Measurements from ENCODE around the gene BCAR1. TPM values are rescaled to one million over a fixed set of nuclear protein-coding genes. Genes with fewer than 3 reads are reported as not detected.

The BCAR1 gene
- total and polyA plus RNA-seq, 10 of the 15 experiments (the other 5 are each of a cell fraction or from before 2014, with no cell fraction given) = 0.13 to 14.1 (median 2.8) TPM; not detected in 1

DNA sequence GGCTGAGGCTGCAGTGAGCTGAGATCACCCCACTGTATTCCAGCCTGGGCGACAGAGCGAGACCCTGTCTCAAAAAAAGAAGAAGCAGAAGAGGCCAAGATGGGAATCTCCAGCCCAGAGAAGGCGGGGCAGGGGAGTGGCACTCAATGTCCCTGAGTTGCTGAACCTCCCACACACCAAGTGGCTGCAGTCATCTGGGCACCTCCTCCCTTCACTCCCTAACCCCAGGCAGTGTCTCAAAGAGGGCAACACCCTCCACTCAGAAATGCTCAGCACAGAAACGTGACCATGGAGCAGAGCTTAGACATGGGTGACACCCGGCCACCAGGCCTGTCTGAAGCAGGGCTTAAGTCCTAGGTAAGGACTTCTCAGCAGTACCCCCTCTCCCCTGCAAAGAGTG lies 36.3 kb upstream of the BCAR1 start:
- H4K20me1 ChIP-seq (ENCODE audit: control insufficient read depth, insufficient read depth) = no peaks in the 10 kb centered on the region
- intact Hi-C loops (cut with micrococcal nuclease; ENCODE audit: unreplicated experiment) (no loop called here), in situ Hi-C loops (cut with MboI) (no loop called here)
- no peaks in the 10 kb centered on the region for H3K36me3 ChIP-seq (ENCODE audit: control insufficient read depth in 2 of 2, insufficient read depth in 2 of 2, low read length in 1 of 2)
- no TSS peak for BruUV-seq (replicated peaks)
- no peak for TF ChIP-seq ASH2L (IDR thresholded peaks at IDR 0.05; ENCODE audit: borderline replicate concordance, low read depth)
- TF ChIP-seq RFX5 (IDR thresholded peaks at IDR 0.05; ENCODE audit: low read depth, low read length) = no peak
- TF ChIP-seq NR2F1 (conservative IDR thresholded peaks at IDR 0.05) = no peak
- no peak for TF ChIP-seq SMAD1 (IDR thresholded peaks at IDR 0.05; ENCODE audit: low read depth, partially characterized antibody)
- no peak for TF ChIP-seq ZNF622 (IDR thresholded peaks at IDR 0.05)
- TF ChIP-seq BMI1 (IDR thresholded peaks at IDR 0.05; ENCODE audit: borderline replicate concordance) = no peak
- TF ChIP-seq CBX3 (IDR thresholded peaks at IDR 0.05; ENCODE audit: borderline replicate concordance, low read depth) = no peak
- no peak overlapping the region for H3K27ac ChIP-seq (ENCODE audit: control insufficient read depth, insufficient read depth)
- no peaks in the 10 kb centered on the region for H3K79me2 ChIP-seq (ENCODE audit: control insufficient read depth, insufficient read depth, low read length)
- ChIA-PET CTCF (no interaction called here), SMC1A (ENCODE audit: uncharacterized antibody, unreplicated experiment) (no interaction called here), POLR2A (no interaction called here), RAD21 (ENCODE audit: unreplicated experiment) (interaction anchor here (1.1 to 2.1 kb wide), 2 partner anchors 54 to 92 kb away, joined by 3 to 5 read pairs; no protein-coding TSS in a partner anchor)
- H3K27me3 ChIP-seq (replicated peaks in 1 of 2; ENCODE audit: control insufficient read depth in 2 of 2, insufficient read depth in 2 of 2, low read length in 1 of 2) = no peaks in the 10 kb centered on the region
- 63% methylated on average over 5 of the region's 5 CpGs for WGBS (ENCODE audit: insufficient coverage, insufficient replicate concordance, low lambda C conversion rate, missing lambda C conversion rate)
- H3K9ac ChIP-seq (ENCODE audit: control insufficient read depth, insufficient read depth, low read length) = no peak overlapping the region
- FAIRE-seq (no peak), ATAC-seq (peak; percentile 44), DNase-seq (ENCODE audit: low read depth, low spot score) (no peak)
- H3K4me3 ChIP-seq = no peak overlapping the region
- no peaks in the 10 kb centered on the region; the same call in 2 of the 3 replicates for H3K9me3 ChIP-seq (replicated peaks; ENCODE audit: control insufficient read depth, insufficient read depth, low read length)
- no peak overlapping the region for H3K4me2 ChIP-seq (ENCODE audit: control insufficient read depth, insufficient read depth)
- peaks cover 10% of the 10 kb centered on the region for H3K4me1 ChIP-seq (ENCODE audit: control insufficient read depth, insufficient read depth, low read length)
- no peak overlapping the region for H2AFZ ChIP-seq (ENCODE audit: control insufficient read depth, low read depth, low read length)

DNA sequence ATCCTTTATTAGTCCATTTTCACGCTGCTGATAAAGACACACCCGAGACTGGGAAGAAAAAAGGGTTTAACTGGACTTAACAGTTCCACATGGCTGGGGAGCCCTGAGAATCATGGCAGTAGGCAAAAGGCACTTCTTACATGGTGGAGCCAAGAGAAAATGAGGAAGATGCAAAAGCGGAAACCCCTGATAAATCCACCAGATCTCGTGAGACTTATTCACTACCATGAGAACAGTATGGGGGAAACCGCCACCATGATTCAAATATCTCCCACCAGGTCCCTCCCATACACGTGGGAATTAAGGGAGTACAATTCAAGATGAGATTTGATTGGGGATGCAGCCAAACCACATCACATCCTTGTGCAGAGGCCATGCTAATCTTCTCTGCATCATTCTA lies 35.0 kb upstream of the BCAR1 start:
- H3K4me2 ChIP-seq (ENCODE audit: control insufficient read depth, insufficient read depth) = no peak overlapping the region
- in situ Hi-C loops (cut with MboI) (no loop called here), intact Hi-C loops (cut with micrococcal nuclease; ENCODE audit: unreplicated experiment) (no loop called here)
- DNase-seq (ENCODE audit: low read depth, low spot score) (no peak), FAIRE-seq (no peak), ATAC-seq (no peak)
- peaks cover 10% of the 10 kb centered on the region for H3K4me1 ChIP-seq (ENCODE audit: control insufficient read depth, insufficient read depth, low read length)
- ChIA-PET POLR2A (no interaction called here), CTCF (no interaction called here), RAD21 (ENCODE audit: unreplicated experiment) (interaction anchor here (0.8 kb wide), 1 partner anchor 94 kb away, joined by 3 read pairs; no protein-coding TSS in a partner anchor), SMC1A (ENCODE audit: uncharacterized antibody, unreplicated experiment) (no interaction called here)
- no peak overlapping the region for H3K9ac ChIP-seq (ENCODE audit: control insufficient read depth, insufficient read depth, low read length)
- no peaks in the 10 kb centered on the region for H3K36me3 ChIP-seq (ENCODE audit: control insufficient read depth in 2 of 2, insufficient read depth in 2 of 2, low read length in 1 of 2)
- 81% methylated on average over 6 of the region's 6 CpGs for WGBS (ENCODE audit: insufficient coverage, insufficient replicate concordance, low lambda C conversion rate, missing lambda C conversion rate)
- H3K27me3 ChIP-seq (replicated peaks in 1 of 2; ENCODE audit: control insufficient read depth in 2 of 2, insufficient read depth in 2 of 2, low read length in 1 of 2) = no peaks in the 10 kb centered on the region
- H3K27ac ChIP-seq (ENCODE audit: control insufficient read depth, insufficient read depth) = no peak overlapping the region
- H3K79me2 ChIP-seq (ENCODE audit: control insufficient read depth, insufficient read depth, low read length) = no peaks in the 10 kb centered on the region
- H3K4me3 ChIP-seq = no peak overlapping the region
- no peaks in the 10 kb centered on the region for H4K20me1 ChIP-seq (ENCODE audit: control insufficient read depth, insufficient read depth)
- no TSS peak for BruUV-seq (replicated peaks)
- H3K9me3 ChIP-seq (replicated peaks; ENCODE audit: control insufficient read depth, insufficient read depth, low read length) = no peaks in the 10 kb centered on the region; the same call in 2 of the 3 replicates
- no peak overlapping the region for H2AFZ ChIP-seq (ENCODE audit: control insufficient read depth, low read depth, low read length)
- TF ChIP-seq RFX5 (IDR thresholded peaks at IDR 0.05; ENCODE audit: low read depth, low read length) (no peak), SUZ12 (IDR thresholded peaks at IDR 0.05; ENCODE audit: unreplicated experiment) (no peak), ZZZ3 (IDR thresholded peaks at IDR 0.05; ENCODE audit: control insufficient read depth, insufficient read length, low read depth) (no peak)
- TF ChIP-seq, protein P1, sequence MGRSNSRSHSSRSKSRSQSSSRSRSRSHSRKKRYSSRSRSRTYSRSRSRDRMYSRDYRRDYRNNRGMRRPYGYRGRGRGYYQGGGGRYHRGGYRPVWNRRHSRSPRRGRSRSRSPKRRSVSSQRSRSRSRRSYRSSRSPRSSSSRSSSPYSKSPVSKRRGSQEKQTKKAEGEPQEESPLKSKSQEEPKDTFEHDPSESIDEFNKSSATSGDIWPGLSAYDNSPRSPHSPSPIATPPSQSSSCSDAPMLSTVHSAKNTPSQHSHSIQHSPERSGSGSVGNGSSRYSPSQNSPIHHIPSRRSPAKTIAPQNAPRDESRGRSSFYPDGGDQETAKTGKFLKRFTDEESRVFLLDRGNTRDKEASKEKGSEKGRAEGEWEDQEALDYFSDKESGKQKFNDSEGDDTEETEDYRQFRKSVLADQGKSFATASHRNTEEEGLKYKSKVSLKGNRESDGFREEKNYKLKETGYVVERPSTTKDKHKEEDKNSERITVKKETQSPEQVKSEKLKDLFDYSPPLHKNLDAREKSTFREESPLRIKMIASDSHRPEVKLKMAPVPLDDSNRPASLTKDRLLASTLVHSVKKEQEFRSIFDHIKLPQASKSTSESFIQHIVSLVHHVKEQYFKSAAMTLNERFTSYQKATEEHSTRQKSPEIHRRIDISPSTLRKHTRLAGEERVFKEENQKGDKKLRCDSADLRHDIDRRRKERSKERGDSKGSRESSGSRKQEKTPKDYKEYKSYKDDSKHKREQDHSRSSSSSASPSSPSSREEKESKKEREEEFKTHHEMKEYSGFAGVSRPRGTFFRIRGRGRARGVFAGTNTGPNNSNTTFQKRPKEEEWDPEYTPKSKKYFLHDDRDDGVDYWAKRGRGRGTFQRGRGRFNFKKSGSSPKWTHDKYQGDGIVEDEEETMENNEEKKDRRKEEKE (IDR thresholded peaks at IDR 0.05) = no peak
- TF ChIP-seq, protein P2, sequence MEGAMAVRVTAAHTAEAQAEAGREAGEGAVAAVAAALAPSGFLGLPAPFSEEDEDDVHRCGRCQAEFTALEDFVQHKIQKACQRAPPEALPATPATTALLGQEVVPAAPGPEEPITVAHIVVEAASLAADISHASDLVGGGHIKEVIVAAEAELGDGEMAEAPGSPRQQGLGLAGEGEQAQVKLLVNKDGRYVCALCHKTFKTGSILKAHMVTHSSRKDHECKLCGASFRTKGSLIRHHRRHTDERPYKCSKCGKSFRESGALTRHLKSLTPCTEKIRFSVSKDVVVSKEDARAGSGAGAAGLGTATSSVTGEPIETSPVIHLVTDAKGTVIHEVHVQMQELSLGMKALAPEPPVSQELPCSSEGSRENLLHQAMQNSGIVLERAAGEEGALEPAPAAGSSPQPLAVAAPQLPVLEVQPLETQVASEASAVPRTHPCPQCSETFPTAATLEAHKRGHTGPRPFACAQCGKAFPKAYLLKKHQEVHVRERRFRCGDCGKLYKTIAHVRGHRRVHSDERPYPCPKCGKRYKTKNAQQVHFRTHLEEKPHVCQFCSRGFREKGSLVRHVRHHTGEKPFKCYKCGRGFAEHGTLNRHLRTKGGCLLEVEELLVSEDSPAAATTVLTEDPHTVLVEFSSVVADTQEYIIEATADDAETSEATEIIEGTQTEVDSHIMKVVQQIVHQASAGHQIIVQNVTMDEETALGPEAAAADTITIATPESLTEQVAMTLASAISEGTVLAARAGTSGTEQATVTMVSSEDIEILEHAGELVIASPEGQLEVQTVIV (IDR thresholded peaks at IDR 0.05; ENCODE audit: borderline replicate concordance, partially characterized antibody) = no peak
- TF ChIP-seq, protein P3, sequence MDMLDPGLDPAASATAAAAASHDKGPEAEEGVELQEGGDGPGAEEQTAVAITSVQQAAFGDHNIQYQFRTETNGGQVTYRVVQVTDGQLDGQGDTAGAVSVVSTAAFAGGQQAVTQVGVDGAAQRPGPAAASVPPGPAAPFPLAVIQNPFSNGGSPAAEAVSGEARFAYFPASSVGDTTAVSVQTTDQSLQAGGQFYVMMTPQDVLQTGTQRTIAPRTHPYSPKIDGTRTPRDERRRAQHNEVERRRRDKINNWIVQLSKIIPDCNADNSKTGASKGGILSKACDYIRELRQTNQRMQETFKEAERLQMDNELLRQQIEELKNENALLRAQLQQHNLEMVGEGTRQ (IDR thresholded peaks at IDR 0.05; ENCODE audit: borderline replicate concordance, low read depth, low read length) = no peak
